WTC11 (cell line): Measurements from ENCODE around the gene U2SURP. TPM values are rescaled to one million over a fixed set of nuclear protein-coding genes. Genes with fewer than 3 reads are reported as not detected.

ENCODE experiments used
- ATAC-seq: fragments of 200-7000 bp; cut with Tn5 transposase; 2 replicates; pipeline ENCODE4 v1.10.0; 2021; ENCODE audit warnings: mild to moderate bottlenecking, moderate library complexity
- CTCF ChIA-PET: fragments of 300-600 bp; sonication (Branson Sonifier 250); formaldehyde crosslinking; loops from one replicate; lab custom pipeline; 2021; ENCODE audit warnings: antibody characterized with exemption; lab: Charles Lee
- POLR2A ChIA-PET: fragments of 350-600 bp; sonication (Branson Sonifier 250); formaldehyde crosslinking; loops from one replicate; lab custom pipeline; 2021; ENCODE audit warnings: antibody characterized with exemption; lab: Charles Lee
- DNase-seq: peaks from one replicate; pipeline ENCODE4 v3.0.0; 2021; ENCODE audit warnings: low spot score
- H3K27ac Mint-ChIP-seq: 2 replicates; pipeline ENCODE4 v1.8.0; 2021; ENCODE audit warnings: mixed read lengths
- H3K27me3 Mint-ChIP-seq: 2 replicates; pipeline ENCODE4 v1.8.0; 2021; ENCODE audit warnings: low read depth, mild to moderate bottlenecking, moderate library complexity, mixed read lengths
- H3K36me3 Mint-ChIP-seq: 2 replicates; pipeline ENCODE4 v1.8.0; 2021; ENCODE audit warnings: mixed read lengths
- H3K4me1 Mint-ChIP-seq: 2 replicates; pipeline ENCODE4 v1.8.0; 2022; ENCODE audit warnings: mixed read lengths
- H3K4me3 Mint-ChIP-seq: 2 replicates; pipeline ENCODE4 v1.8.0; 2021; ENCODE audit warnings: mild to moderate bottlenecking, moderate library complexity, mixed read lengths
- H3K9me3 Mint-ChIP-seq: 2 replicates; pipeline ENCODE4 v1.8.0; 2021; ENCODE audit warnings: mixed read lengths
- ATF1 ChIP-seq: sonication (generic); formaldehyde crosslinking; IDR thresholded peaks from 2 replicates; pipeline ENCODE4 v1.8.1; 2023; ENCODE audit warnings: mild to moderate bottlenecking, moderate library complexity, missing genetic modification reagents
- CREM ChIP-seq: sonication (generic); formaldehyde crosslinking; IDR thresholded peaks from 2 replicates; pipeline ENCODE4 v1.8.1; 2022; ENCODE audit warnings: mild to moderate bottlenecking, missing genetic modification reagents, moderate library complexity
- EMX1 ChIP-seq: fragments of 250-450 bp; sonication (Bioruptor Pico); IDR thresholded peaks from 2 replicates; pipeline ENCODE4 v1.8.0; 2021; ENCODE audit warnings: mild to moderate bottlenecking
- ESRRA ChIP-seq: sonication (generic); formaldehyde crosslinking; IDR thresholded peaks from 2 replicates; pipeline ENCODE4 v1.8.1; 2022; ENCODE audit warnings: mild to moderate bottlenecking, missing genetic modification reagents, borderline replicate concordance
- GABPB1 ChIP-seq: sonication (generic); formaldehyde crosslinking; IDR thresholded peaks from 2 replicates; pipeline ENCODE4 v1.8.1; 2023; ENCODE audit warnings: mild to moderate bottlenecking, missing genetic modification reagents
- GTF2I ChIP-seq: fragments of 250-450 bp; sonication (Bioruptor Pico); conservative IDR thresholded peaks from 2 replicates; pipeline ENCODE4 v1.4.0; 2021; ENCODE audit warnings: mild to moderate bottlenecking
- JAZF1 ChIP-seq: fragments of 250-450 bp; sonication (Bioruptor Pico); IDR thresholded peaks from 2 replicates; pipeline ENCODE4 v1.9.0; 2021; ENCODE audit warnings: moderate library complexity, mild to moderate bottlenecking, inconsistent platforms
- NFYB ChIP-seq: sonication (generic); formaldehyde crosslinking; conservative IDR thresholded peaks from 2 replicates; pipeline ENCODE4 v1.8.0; 2022; ENCODE audit warnings: low read depth, missing genetic modification reagents
- NR2C2 ChIP-seq: sonication (generic); formaldehyde crosslinking; IDR thresholded peaks from 2 replicates; pipeline ENCODE4 v1.8.0; 2022; ENCODE audit warnings: mild to moderate bottlenecking, missing genetic modification reagents
- OVOL2 ChIP-seq: fragments of 250-450 bp; sonication (Bioruptor Pico); IDR thresholded peaks from 2 replicates; pipeline ENCODE4 v1.9.0; 2021; ENCODE audit warnings: mild to moderate bottlenecking, borderline replicate concordance
- SOX15 ChIP-seq: fragments of 250-450 bp; sonication (Bioruptor Pico); IDR thresholded peaks from 2 replicates; pipeline ENCODE4 v1.9.0; 2021; ENCODE audit warnings: mild to moderate bottlenecking
- TCF7 ChIP-seq: sonication (generic); formaldehyde crosslinking; IDR thresholded peaks from 2 replicates; pipeline ENCODE4 v1.8.0; 2022; ENCODE audit warnings: mild to moderate bottlenecking, low read depth, missing genetic modification reagents, moderate library complexity
- ZNF232 ChIP-seq: sonication (generic); formaldehyde crosslinking; IDR thresholded peaks from 2 replicates; pipeline ENCODE4 v1.8.0; 2022; ENCODE audit warnings: mild to moderate bottlenecking, missing genetic modification reagents
- ZNF396 ChIP-seq: fragments of 250-450 bp; sonication (Bioruptor Pico); IDR thresholded peaks from 2 replicates; pipeline ENCODE4 v1.8.0; 2021; ENCODE audit warnings: mild to moderate bottlenecking, moderate library complexity, borderline replicate concordance
- ZNF423 ChIP-seq: fragments of 250-450 bp; sonication (Bioruptor Pico); IDR thresholded peaks from 2 replicates; pipeline ENCODE4 v2.1.2; 2022; ENCODE audit warnings: mild to moderate bottlenecking, moderate library complexity
- total RNA-seq: library from RNA; stranded (reverse); gene quantifications from 3 replicates; pipeline ENCODE4 v1.2.3, GENCODE V29; 2021
- TF ChIP-seq, protein P1 (sequence below): sonication (generic); formaldehyde crosslinking; IDR thresholded peaks from 2 replicates; pipeline ENCODE4 v1.8.0; 2022; ENCODE audit warnings: mild to moderate bottlenecking, missing genetic modification reagents
- TF ChIP-seq, protein P2 (sequence below): sonication (generic); formaldehyde crosslinking; IDR thresholded peaks from 2 replicates; pipeline ENCODE4 v1.8.0; 2023; ENCODE audit warnings: missing genetic modification reagents, mild to moderate bottlenecking, borderline replicate concordance
- TF ChIP-seq, protein P3 (sequence below): sonication (generic); formaldehyde crosslinking; IDR thresholded peaks from 2 replicates; pipeline ENCODE4 v1.8.0; 2022; ENCODE audit warnings: missing genetic modification reagents
- TF ChIP-seq, protein P4 (sequence below): sonication (generic); formaldehyde crosslinking; IDR thresholded peaks from 2 replicates; pipeline ENCODE4 v1.8.1; 2023; ENCODE audit warnings: mild to moderate bottlenecking, missing genetic modification reagents
- TF ChIP-seq, protein P5 (sequence below): sonication (generic); formaldehyde crosslinking; IDR thresholded peaks from 2 replicates; pipeline ENCODE4 v1.8.0; 2022; ENCODE audit warnings: mild to moderate bottlenecking, missing genetic modification reagents

Gene U2SURP
- total RNA-seq, 1 experiment from 2014 or later = 133 TPM

DNA sequence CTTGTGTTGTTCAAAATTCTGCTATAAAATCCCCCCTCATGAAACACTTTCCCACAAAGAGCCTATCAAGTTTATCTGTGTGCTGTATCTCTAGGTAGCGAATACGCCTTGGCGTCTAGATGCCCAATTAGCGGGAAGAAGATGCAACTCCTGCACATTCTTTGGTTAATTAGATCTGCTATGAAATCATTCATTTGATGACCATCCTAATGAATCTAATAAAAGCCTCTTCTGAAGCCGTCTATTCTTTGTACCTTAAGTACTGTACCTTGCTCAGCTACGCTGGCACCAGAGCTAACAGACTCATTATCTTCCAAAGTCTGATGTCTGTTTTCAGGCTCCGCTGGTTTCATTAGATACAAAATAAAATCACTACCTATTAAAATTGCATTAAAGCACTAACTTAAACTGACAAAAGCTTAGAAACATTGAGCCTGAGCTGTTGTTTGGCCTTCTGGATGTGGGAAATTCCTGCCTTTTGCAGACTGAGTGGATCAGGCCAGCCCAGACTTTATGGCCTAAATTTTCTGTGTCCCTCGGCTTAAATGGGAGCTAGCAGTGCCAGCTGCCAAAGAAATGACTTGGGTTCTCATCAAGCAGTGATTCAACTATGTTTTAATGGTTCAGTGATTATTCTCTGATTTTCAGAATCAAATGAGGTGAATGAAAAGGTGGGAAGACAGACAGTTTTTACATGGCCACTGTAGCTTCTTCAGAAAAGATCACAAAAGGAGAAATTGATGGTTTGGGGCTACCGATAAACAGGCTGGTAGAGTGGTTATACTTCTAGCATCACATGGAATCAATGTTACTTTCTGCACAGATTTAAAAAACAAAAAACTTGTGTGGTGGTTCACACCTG, 89.8 kb downstream of the U2SURP start:
- CTCF ChIA-PET = no interaction called here
- Mint-ChIP-seq H3K27ac (no peak overlapping the region), H3K36me3 (peaks cover 13% of the 10 kb centered on the region), H3K9me3 (peaks cover 14% of the 10 kb centered on the region), H3K27me3 (peaks cover 2% of the 10 kb centered on the region; the same call in 1 of the 2 replicates), H3K4me3 (no peak overlapping the region), H3K4me1 (no peaks in the 10 kb centered on the region)
- DNase-seq (no peak), ATAC-seq (no peak)
- no peak for TF ChIP-seq ZNF232 (CRISPR knock-in tag)
- TF ChIP-seq NFYB (CRISPR knock-in tag) = no peak
- no peak for TF ChIP-seq OVOL2 (CRISPR knock-in tag)
- TF ChIP-seq ESRRA (CRISPR knock-in tag) = no peak
- POLR2A ChIA-PET = no interaction called here

DNA sequence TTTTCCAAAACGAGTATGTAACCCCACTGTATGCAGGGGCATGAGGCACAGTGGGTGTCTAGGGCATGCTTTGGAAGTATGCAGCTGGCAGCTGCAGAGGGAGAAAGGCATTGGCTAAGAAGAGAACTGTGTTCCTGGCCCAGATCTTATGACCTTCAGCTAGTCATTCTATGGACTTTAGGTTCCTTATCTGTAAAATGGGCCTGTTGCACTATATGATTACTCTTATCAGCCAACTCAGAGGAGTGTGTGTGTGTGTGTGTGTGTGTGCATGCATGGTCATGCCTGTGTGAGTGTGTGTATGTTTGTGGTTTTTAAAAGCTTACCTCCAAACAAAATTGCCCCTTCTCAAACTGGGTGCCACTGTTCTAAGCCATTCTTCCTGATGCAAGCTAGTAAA, 90.8 kb downstream of the U2SURP start:
- no peak for DNase-seq
- H3K36me3 Mint-ChIP-seq = peaks cover 19% of the 10 kb centered on the region
- TF ChIP-seq ESRRA (CRISPR knock-in tag) (no peak), GTF2I (CRISPR knock-in tag) (no peak), TCF7 (CRISPR knock-in tag) (no peak), CREM (CRISPR knock-in tag) (no peak), SOX15 (CRISPR knock-in tag) (no peak), NR2C2 (no peak), OVOL2 (CRISPR knock-in tag) (no peak), ATF1 (CRISPR knock-in tag) (no peak), ZNF396 (CRISPR knock-in tag) (no peak), JAZF1 (CRISPR knock-in tag) (no peak)
- TF ChIP-seq, protein P1, sequence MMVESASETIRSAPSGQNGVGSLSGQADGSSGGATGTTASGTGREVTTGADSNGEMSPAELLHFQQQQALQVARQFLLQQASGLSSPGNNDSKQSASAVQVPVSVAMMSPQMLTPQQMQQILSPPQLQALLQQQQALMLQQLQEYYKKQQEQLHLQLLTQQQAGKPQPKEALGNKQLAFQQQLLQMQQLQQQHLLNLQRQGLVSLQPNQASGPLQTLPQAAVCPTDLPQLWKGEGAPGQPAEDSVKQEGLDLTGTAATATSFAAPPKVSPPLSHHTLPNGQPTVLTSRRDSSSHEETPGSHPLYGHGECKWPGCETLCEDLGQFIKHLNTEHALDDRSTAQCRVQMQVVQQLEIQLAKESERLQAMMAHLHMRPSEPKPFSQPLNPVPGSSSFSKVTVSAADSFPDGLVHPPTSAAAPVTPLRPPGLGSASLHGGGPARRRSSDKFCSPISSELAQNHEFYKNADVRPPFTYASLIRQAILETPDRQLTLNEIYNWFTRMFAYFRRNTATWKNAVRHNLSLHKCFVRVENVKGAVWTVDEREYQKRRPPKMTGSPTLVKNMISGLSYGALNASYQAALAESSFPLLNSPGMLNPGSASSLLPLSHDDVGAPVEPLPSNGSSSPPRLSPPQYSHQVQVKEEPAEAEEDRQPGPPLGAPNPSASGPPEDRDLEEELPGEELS = no peak
- TF ChIP-seq, all 79 proteins: peak for 0
- no peak for ATAC-seq
- Mint-ChIP-seq H3K9me3 (peaks cover 20% of the 10 kb centered on the region), H3K27ac (no peak overlapping the region), H3K4me3 (no peak overlapping the region), H3K27me3 (peaks cover 2% of the 10 kb centered on the region; the same call in 1 of the 2 replicates), H3K4me1 (no peaks in the 10 kb centered on the region)
- ChIA-PET POLR2A (no interaction called here), CTCF (no interaction called here)

DNA sequence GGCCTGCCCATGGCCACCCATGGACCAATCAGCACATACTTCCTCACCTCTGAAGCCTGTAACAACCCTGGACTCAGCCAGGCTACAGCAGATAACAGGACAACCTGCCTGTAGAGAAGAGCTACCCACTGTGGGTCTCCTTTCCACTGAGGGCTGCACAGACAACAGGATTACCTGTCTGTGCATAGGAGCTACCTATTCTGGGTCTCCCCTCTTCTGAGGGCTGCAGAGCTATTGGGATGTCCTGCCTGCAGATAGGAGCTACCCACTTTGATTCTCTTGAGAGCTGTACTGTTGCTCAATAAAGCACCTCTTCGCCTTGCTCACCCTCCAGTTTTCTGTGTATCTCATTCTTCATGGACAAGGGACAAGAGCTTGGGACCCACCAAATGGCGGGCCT, 94.4 kb downstream of the U2SURP start:
- H3K36me3 Mint-ChIP-seq = peaks cover 10% of the 10 kb centered on the region
- ATAC-seq (no peak), DNase-seq (no peak)
- H3K9me3 Mint-ChIP-seq = peaks cover 18% of the 10 kb centered on the region
- POLR2A ChIA-PET = no interaction called here
- CTCF ChIA-PET = interaction anchor here (0.5 kb wide), 1 partner anchor 129 kb away, joined by 4 read pairs; no protein-coding TSS in a partner anchor
- no peak overlapping the region for H3K27ac Mint-ChIP-seq
- no peaks in the 10 kb centered on the region; the same call in 1 of the 2 replicates for H3K27me3 Mint-ChIP-seq
- peaks cover 6% of the 10 kb centered on the region for H3K4me1 Mint-ChIP-seq
- H3K4me3 Mint-ChIP-seq = no peak overlapping the region
- TF ChIP-seq, protein P2, sequence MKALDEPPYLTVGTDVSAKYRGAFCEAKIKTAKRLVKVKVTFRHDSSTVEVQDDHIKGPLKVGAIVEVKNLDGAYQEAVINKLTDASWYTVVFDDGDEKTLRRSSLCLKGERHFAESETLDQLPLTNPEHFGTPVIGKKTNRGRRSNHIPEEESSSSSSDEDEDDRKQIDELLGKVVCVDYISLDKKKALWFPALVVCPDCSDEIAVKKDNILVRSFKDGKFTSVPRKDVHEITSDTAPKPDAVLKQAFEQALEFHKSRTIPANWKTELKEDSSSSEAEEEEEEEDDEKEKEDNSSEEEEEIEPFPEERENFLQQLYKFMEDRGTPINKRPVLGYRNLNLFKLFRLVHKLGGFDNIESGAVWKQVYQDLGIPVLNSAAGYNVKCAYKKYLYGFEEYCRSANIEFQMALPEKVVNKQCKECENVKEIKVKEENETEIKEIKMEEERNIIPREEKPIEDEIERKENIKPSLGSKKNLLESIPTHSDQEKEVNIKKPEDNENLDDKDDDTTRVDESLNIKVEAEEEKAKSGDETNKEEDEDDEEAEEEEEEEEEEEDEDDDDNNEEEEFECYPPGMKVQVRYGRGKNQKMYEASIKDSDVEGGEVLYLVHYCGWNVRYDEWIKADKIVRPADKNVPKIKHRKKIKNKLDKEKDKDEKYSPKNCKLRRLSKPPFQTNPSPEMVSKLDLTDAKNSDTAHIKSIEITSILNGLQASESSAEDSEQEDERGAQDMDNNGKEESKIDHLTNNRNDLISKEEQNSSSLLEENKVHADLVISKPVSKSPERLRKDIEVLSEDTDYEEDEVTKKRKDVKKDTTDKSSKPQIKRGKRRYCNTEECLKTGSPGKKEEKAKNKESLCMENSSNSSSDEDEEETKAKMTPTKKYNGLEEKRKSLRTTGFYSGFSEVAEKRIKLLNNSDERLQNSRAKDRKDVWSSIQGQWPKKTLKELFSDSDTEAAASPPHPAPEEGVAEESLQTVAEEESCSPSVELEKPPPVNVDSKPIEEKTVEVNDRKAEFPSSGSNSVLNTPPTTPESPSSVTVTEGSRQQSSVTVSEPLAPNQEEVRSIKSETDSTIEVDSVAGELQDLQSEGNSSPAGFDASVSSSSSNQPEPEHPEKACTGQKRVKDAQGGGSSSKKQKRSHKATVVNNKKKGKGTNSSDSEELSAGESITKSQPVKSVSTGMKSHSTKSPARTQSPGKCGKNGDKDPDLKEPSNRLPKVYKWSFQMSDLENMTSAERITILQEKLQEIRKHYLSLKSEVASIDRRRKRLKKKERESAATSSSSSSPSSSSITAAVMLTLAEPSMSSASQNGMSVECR (CRISPR knock-in tag) = no peak
- TF ChIP-seq ZNF423 (CRISPR knock-in tag) (no peak), EMX1 (no peak), GABPB1 (CRISPR knock-in tag) (no peak)
- TF ChIP-seq, protein P3, sequence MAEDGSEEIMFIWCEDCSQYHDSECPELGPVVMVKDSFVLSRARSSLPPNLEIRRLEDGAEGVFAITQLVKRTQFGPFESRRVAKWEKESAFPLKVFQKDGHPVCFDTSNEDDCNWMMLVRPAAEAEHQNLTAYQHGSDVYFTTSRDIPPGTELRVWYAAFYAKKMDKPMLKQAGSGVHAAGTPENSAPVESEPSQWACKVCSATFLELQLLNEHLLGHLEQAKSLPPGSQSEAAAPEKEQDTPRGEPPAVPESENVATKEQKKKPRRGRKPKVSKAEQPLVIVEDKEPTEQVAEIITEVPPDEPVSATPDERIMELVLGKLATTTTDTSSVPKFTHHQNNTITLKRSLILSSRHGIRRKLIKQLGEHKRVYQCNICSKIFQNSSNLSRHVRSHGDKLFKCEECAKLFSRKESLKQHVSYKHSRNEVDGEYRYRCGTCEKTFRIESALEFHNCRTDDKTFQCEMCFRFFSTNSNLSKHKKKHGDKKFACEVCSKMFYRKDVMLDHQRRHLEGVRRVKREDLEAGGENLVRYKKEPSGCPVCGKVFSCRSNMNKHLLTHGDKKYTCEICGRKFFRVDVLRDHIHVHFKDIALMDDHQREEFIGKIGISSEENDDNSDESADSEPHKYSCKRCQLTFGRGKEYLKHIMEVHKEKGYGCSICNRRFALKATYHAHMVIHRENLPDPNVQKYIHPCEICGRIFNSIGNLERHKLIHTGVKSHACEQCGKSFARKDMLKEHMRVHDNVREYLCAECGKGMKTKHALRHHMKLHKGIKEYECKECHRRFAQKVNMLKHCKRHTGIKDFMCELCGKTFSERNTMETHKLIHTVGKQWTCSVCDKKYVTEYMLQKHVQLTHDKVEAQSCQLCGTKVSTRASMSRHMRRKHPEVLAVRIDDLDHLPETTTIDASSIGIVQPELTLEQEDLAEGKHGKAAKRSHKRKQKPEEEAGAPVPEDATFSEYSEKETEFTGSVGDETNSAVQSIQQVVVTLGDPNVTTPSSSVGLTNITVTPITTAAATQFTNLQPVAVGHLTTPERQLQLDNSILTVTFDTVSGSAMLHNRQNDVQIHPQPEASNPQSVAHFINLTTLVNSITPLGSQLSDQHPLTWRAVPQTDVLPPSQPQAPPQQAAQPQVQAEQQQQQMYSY (CRISPR knock-in tag) = no peak
- TF ChIP-seq, protein P4, sequence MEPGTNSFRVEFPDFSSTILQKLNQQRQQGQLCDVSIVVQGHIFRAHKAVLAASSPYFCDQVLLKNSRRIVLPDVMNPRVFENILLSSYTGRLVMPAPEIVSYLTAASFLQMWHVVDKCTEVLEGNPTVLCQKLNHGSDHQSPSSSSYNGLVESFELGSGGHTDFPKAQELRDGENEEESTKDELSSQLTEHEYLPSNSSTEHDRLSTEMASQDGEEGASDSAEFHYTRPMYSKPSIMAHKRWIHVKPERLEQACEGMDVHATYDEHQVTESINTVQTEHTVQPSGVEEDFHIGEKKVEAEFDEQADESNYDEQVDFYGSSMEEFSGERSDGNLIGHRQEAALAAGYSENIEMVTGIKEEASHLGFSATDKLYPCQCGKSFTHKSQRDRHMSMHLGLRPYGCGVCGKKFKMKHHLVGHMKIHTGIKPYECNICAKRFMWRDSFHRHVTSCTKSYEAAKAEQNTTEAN = no peak
- TF ChIP-seq, protein P5, sequence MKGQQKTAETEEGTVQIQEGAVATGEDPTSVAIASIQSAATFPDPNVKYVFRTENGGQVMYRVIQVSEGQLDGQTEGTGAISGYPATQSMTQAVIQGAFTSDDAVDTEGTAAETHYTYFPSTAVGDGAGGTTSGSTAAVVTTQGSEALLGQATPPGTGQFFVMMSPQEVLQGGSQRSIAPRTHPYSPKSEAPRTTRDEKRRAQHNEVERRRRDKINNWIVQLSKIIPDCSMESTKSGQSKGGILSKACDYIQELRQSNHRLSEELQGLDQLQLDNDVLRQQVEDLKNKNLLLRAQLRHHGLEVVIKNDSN = no peak
